HG03159 (cell line): ENCODE measurements around the gene CABP1.
A peak's percentile ranks its signal among the peaks of the same experiment; 100 is the strongest.
"Not testable (repeated sequence)": the region's sequence is repeated elsewhere in the genome, so short reads cannot be mapped to it uniquely, and the experiment has no call there.

ENCODE experiments used
- ATAC-seq: cut with Tn5 transposase; IDR thresholded peaks from one replicate; pipeline ENCODE4 v1.9.1; 2021; ENCODE audit warnings: mild to moderate bottlenecking, moderate library complexity; ENCODE audit not compliant: unreplicated experiment

The CABP1 gene

DNA sequence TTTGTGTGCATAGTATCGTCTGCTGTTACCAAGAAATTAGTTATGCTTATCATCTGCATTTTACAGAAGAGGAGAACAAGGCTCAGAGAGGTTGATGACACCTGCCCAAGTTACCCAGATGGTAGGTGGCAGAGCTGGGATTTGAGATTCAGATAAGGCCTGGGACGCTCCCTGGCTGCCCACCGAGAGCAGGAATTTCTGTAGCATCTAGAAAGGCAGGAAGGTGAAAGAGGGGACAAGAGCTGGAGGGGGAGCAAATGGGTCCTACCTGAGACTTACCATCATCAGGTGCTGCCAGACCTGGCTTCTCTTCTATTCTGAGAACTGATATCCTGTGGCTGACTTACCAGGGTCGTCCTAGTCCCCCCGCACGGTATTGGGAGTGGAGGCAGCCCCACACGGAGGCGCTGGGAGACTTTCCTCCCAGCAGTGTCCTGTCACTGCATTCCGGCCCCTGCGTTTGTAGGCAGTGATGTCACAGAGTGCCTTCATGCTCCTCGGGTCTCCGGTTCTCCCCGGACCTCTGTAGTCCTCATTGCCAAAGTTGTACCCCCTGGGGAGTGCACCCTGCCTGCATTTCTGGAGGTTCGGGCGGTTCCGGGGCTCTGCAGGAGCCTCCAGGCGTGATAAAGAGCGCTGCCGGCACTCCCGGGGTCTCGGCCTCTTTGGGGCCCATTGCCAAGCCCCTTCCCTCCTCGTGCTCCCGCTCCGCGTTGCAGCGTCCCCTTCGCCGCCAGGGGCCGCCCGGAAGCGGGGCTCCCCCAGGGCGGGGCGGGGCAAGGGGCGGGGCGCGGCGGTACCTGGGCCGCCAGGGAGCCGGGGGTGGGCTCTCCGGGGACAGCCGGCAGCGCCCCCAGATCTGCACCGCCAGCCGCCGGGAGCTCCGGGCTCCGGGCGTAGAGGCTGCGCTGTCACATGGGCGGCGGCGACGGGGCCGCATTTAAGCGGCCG lies at the start of gene CABP1:
CABP1 (plus strand) TSS at position 856 of the 951 bp plus-strand sequence; CDS start at position 916, 60 bp downstream.
- peak; percentile 70 for ATAC-seq

- ATAC-seq: no peak
Measured at GRCh38 chr12:120590741-120591407, 49.6 kb upstream of the CABP1 start.

DNA sequence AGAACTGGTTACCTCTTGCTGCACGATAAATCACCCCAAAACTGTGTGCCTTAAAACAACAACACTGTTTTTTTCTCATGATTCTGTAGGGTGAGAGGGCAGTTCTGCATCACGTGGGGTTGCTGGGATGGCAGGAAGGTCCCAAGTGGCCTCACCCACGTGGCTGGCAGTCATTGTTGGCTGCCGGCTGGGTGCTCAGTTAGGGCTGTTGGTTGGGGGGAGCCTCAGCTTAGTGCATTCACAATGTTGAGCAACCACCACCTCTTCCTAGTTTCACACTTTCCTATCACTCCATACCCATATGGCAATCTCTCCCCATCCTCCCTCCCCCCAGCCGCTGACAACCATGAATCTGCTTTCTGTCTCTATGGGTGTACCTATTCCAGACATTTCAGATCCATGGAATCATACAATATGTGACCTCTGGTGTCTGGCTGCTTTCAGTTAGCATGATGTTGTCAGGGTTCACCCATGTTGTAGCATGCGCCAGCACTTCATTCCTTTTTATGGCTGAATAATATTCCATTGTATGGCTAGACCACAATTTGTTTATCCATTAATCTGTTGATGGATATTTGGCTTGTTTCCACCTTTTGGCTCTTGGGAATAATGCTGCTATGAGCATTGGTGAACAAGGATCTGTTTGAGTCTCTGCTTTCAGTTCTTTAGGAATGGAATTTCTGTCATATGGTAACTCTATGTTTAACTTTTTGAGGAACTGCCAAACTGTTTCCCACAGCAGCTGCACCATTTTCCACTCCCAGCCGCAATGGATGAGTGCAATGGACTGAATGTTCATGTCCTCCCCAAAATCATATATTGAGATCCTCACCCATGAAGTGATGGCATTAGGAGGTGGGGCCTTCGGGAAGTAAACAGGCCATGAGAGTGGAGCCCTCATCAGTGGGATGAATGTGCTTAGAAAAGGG lies 48.0 kb upstream of the CABP1 start:
- no peak for ATAC-seq

- ATAC-seq: no peak
Measured at GRCh38 chr12:120596901-120597300, 43.5 kb upstream of the CABP1 start.

GRCh38 chr12:120597861-120598260 lies 42.6 kb upstream of the CABP1 start:
- ATAC-seq: no peak

GRCh38 chr12:120598674-120599463 lies 41.6 kb upstream of the CABP1 start:
- ATAC-seq: no peak

- ATAC-seq: no peak
Measured at GRCh38 chr12:120599672-120600552, 40.5 kb upstream of the CABP1 start.

- not testable (repeated sequence) for ATAC-seq
Measured at GRCh38 chr12:120602416-120602815, 38.0 kb upstream of the CABP1 start.

DNA sequence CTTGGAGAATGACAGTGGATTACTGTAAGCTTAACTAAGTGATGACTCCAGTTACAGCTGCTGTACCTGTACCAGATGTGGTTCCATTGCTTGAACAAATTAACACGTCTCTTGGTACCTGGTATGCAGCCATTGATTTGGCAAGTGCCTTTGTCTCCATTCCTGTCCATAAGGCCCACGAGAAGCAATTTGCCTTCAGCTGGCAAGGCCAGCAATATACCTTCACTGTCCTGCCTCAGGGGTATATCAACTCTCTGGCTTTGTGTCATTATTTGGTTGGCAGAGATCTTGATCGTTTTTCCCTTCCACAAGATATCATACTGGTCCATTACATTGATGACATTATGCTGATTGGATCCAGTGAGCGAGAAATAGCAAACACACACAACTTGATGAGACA lies 29.9 kb upstream of the CABP1 start:
- no peak for ATAC-seq

DNA sequence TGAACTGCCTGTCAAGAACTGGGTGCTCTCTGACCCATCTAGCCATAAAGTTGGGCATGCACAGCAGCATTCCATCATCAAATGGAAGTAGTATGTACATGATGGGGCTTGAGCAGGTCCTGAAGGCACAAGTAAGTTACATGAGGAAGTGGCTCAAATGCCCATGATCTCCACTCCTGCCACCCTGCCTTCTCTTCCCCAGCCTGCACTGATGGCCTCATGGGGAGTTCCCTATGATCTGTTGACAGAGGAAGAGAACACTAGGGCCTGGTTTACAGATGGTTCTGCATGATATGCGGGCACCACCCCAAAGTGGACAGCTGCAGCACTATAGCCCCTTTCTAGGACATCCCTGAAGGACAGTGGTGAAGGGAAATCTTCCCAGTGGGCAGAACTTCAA lies 28.9 kb upstream of the CABP1 start:
- ATAC-seq: not testable (repeated sequence)

GRCh38 chr12:120614848-120615247 lies 25.6 kb upstream of the CABP1 start:
- no peak for ATAC-seq

DNA sequence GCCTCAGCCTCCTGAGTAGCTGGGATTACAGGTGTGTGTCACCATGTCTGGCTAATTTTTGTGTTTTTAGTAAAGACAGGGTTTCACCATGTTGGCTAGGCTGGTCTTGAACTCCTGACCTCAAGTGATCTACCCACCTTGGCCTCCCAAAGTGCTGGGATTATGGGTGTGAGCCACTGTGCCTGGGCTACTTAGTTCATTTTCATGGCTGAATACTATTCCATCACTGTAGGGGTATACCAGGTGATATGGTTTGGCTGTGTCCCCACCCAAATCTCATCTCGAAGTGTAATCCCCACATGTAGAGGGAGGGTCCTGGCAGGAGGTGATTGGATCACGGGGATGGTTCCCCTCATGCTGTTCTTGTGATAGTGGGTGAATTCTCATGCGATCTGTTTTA lies 23.2 kb upstream of the CABP1 start:
- ATAC-seq: not testable (repeated sequence)

GRCh38 chr12:120617767-120618166 lies 22.7 kb upstream of the CABP1 start:
- ATAC-seq: not testable (repeated sequence)

DNA sequence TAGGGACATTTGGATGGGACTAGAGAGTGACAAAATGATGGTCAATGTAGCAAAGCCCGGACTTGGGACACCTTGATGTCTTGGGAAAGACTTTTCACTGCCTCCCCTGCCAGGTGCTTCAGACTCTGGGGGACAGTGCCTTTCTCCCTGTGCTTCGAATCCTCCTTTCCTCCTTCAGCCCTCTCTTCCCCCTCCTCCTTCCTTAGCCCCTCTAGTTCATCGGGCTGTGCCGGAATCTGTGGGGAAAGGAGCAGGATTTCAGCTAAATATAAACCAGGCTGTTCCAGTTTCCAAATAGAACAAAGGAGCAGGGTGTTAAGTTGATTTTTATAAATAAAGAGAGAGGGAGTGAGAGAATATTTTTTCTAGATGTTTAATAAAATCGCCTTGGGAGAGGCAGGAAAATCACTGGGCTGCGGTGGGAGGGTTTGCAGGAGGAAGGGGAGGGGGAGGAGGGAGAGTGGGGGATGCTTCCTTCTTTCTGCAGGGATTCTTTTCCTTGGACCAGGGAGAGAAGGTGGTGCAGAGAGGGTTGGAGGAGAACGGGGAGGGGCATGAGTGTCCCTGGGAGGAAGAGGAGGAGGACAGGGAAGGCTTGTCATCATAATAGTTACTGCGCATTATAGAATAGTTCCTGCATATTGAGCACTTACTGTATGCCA lies 21.3 kb upstream of the CABP1 start:
- ATAC-seq: no peak

GRCh38 chr12:120620624-120621023 lies 19.8 kb upstream of the CABP1 start:
- ATAC-seq: no peak

DNA sequence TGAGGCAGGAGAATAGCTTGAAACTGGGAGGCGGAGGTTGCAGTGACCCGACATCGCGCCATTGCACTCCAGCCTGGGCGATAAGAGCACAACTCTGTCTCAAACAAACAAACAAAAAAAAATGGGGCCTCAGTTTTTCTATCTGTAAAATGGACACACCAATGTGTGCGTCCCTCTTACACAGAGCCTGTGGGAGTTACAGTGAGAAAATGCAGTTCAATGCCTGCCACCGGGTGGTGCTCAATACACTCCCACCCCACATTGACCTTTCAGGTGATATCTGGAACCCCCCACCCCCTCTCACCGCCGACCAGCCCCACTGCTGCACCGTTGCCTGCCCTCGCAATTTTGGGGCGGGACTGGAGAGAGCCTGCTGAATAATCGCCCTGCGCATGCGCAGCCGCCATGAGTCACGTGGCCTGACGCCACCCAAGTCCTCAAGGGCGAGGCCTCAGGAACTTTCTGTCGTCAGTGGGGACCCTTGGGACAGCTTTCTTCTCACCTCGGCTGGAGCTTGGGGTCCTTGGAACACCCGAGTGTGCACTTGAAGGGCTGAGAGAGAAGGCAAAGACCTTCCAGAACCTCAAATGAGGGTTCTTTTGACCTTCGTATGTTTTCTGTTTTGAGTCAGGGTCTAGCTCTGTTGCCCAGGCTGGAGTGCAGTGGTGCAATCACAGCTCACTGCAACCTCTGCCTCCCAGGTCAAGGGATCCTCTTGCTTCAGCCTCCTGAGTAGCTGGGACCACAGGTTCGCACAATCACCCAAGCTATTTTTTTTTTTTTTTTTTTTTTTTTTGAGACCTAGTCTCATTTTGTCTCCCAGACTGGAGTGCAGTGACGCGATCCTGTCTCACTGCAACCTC lies 14.6 kb upstream of the CABP1 start:
- ATAC-seq: no peak

DNA sequence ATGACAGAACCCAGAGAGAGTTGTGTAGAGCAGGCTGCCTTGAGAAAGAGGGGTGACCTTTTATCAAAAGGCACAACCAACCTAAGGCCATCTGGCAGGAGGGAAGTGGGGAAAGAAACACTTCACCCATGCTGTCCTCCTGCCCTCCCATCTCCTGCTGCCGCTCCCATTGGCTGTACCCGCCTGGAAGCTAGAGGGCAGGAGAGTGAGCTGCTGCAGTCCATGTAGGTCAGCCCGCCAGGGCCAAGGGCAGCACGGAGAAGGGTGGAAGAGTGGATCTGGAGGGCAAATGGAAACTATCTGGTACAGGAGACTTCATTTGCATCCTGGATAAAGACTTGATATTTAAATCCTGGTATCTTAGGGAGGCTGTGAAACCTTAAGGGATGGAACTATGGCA lies 11.5 kb upstream of the CABP1 start:
- ATAC-seq: no peak
